Activated CD8-positive, alpha-beta memory T cell treated with anti-CD3 and anti-CD28 coated beads, Interleukin-2, amount 10 ng/mL, durations not matched to agents 7 days and 5 days (primary cell): ENCODE results near the gene RBBP8NL. TPM values are rescaled to one million over a fixed set of nuclear protein-coding genes. Genes with fewer than 3 reads are reported as not detected.
"Not testable (repeated sequence)": the region's sequence is repeated elsewhere in the genome, so short reads cannot be mapped to it uniquely, and the experiment has no call there.

Source experiments
- ATAC-seq: fragments of 150-1000 bp; cut with Tn5 transposase; one replicate; pipeline ENCODE4 v1.10.0; 2021; ENCODE audit warnings: moderate library complexity
- CTCF ChIA-PET: fragments of 350-600 bp; sonication (Branson Sonifier 250); formaldehyde crosslinking; loops from one replicate; lab custom pipeline; 2021; ENCODE audit warnings: antibody characterized with exemption; lab: Charles Lee
- DNase-seq: peaks from one replicate; pipeline ENCODE4 v3.0.0-alpha.2; 2020
- H3K27ac Mint-ChIP-seq: one replicate; pipeline ENCODE4 v1.8.0; 2021; ENCODE audit warnings: mild to moderate bottlenecking, mixed read lengths
- H3K27me3 Mint-ChIP-seq: one replicate; pipeline ENCODE4 v1.8.0; 2021; ENCODE audit warnings: mixed read lengths
- H3K36me3 Mint-ChIP-seq: one replicate; pipeline ENCODE4 v1.8.0; 2021; ENCODE audit warnings: mild to moderate bottlenecking, mixed read lengths
- H3K4me1 Mint-ChIP-seq: one replicate; pipeline ENCODE4 v1.8.0; 2021; ENCODE audit warnings: mixed read lengths
- H3K4me3 Mint-ChIP-seq: one replicate; pipeline ENCODE4 v1.8.0; 2021; ENCODE audit warnings: mild to moderate bottlenecking, moderate library complexity, mixed read lengths
- H3K9me3 Mint-ChIP-seq: one replicate; pipeline ENCODE4 v1.8.0; 2022; ENCODE audit warnings: low read depth, mixed read lengths
- total RNA-seq, 2 experiments: library from RNA; stranded (reverse); gene quantifications; one replicate each; pipeline ENCODE4 v1.2.3, GENCODE V29; 2021

The RBBP8NL gene
- total RNA-seq, 2 experiments from 2014 or later, result not detected

DNA sequence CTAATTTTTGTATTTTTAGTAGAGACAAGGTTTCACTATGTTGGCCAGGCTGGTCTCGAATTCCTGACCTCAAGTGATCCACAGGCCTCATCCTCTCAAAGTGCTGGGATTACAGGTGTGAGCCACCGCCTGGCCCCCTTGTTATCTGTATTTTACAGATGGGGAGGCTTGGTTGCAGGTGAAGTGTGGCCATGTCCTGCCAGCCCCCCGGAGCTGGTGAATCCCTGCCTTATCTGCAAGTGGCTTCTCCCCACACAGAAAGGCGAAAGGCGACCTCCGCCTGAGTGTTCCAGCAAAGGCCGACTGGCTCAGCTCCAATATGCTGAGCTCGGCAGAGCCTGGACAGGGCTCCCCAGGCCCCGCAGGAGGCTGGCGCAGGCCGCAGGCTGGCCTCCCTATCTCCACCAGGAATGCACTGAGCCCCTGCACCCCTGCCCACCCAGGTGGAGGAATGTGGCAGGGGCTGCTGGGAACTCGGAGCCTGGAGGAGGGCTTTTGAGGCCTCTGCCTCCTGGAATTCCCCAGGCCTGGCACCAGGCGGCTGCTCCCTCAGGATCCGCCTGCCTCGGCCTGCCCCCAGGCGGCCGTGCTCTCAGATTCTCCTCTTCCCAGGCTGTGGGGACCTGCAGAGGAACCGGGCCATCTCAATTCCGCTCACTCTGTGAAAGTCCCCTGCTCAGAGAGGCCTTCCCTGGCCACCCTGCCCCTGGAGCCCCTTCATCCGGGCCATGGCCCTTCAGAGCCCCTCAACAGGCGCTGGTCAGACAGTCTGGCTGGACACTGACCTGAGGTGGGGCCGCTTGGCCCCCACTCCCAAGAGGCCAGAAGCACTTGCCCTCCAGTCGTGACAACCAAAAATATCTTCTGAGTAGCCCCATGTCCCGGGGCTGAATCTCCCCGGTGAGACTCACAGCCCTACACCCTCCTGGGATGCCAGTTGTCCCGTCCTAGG, 51.0 kb downstream of the RBBP8NL start:
- no peaks in the 10 kb centered on the region for H3K9me3 Mint-ChIP-seq
- H3K27me3 Mint-ChIP-seq, result no peaks in the 10 kb centered on the region
- H3K36me3 Mint-ChIP-seq, result no peaks in the 10 kb centered on the region
- CTCF ChIA-PET, result no interaction called here
- no peaks in the 10 kb centered on the region for H3K4me1 Mint-ChIP-seq
- H3K4me3 Mint-ChIP-seq, result no peak overlapping the region
- ATAC-seq (no peak), DNase-seq (no peak)
- no peak overlapping the region for H3K27ac Mint-ChIP-seq

DNA sequence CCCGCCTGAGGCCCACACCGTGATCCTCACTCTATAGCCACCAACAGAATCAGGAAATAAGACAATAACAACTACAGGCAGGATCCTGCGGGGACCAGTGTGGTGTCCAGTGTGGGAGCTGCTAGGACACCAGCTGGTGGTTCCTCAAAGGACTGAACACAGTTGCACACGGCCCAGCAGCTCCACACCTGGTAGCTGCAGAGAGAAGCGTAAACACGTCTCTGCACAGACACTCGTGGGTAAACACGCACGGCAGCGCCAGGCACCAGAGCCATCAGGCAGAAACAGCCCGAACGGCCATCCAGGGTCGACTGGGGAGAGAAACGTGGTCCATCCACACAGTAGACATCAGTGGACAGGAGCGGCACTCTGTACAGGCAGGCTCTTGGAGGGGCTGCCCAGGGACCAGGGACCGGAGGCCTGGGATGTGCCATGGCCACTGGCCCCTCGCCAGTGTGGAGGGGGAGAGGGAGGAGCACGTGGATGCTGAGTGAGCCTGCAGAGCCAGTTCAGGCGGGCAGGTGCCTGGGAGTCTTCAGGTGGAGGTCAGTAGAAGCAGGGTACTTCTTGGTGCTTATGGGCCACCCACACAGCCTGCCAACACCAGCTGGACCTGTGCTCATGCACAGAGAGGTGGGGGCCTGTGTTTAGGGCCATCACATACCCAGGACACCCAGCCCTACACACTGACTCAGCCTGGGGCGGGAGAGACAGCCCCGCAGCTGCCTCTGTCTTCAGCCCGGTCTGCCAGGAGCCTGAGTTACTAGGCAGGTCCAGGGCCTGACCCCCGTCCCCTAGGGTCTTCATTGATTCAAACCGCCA, 52.8 kb downstream of the RBBP8NL start:
- no peak for DNase-seq
- peaks cover under 1% of the 10 kb centered on the region for H3K27me3 Mint-ChIP-seq
- peak overlapping the region; percentile 1 for H3K27ac Mint-ChIP-seq
- H3K4me1 Mint-ChIP-seq, result no peaks in the 10 kb centered on the region
- ATAC-seq, result no peak
- H3K4me3 Mint-ChIP-seq, result no peak overlapping the region
- H3K36me3 Mint-ChIP-seq, result no peaks in the 10 kb centered on the region
- CTCF ChIA-PET, result interaction anchor here (1.7 kb wide), 1 partner anchor 8 kb away, joined by 6 read pairs; no protein-coding TSS in a partner anchor
- H3K9me3 Mint-ChIP-seq, result no peaks in the 10 kb centered on the region

DNA sequence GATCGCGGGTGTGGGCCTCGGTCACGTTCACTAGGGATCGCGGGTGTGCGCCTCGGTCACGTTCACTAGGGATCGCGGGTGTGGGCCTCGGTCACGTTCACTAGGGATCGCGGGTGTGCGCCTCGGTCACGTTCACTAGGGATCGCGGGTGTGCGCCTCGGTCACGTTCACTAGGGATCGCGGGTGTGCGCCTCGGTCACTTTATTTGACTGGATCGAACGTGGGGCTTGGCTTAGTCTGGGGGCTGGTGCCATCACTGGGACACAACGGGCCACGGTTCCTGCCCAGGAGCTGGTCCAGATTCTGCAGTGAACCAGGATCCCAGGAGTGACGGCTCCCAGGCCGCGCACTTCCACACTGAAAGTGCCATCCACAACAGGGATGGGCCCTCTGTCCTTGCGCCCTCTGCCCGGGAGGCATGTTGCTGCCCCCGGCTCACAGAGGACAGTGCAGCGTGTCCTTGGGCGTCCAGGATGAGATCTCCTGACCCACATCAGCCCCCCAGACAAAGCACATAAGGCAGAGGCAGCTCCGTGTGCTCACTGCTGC, 53.6 kb downstream of the RBBP8NL start:
- H3K27me3 Mint-ChIP-seq, H3K27ac Mint-ChIP-seq, H3K4me1 Mint-ChIP-seq, H3K9me3 Mint-ChIP-seq, DNase-seq, H3K36me3 Mint-ChIP-seq, ATAC-seq, H3K4me3 Mint-ChIP-seq: not testable (repeated sequence)
- CTCF ChIA-PET, result interaction anchor here (1.7 kb wide), 1 partner anchor 9 kb away, joined by 6 read pairs; no protein-coding TSS in a partner anchor

DNA sequence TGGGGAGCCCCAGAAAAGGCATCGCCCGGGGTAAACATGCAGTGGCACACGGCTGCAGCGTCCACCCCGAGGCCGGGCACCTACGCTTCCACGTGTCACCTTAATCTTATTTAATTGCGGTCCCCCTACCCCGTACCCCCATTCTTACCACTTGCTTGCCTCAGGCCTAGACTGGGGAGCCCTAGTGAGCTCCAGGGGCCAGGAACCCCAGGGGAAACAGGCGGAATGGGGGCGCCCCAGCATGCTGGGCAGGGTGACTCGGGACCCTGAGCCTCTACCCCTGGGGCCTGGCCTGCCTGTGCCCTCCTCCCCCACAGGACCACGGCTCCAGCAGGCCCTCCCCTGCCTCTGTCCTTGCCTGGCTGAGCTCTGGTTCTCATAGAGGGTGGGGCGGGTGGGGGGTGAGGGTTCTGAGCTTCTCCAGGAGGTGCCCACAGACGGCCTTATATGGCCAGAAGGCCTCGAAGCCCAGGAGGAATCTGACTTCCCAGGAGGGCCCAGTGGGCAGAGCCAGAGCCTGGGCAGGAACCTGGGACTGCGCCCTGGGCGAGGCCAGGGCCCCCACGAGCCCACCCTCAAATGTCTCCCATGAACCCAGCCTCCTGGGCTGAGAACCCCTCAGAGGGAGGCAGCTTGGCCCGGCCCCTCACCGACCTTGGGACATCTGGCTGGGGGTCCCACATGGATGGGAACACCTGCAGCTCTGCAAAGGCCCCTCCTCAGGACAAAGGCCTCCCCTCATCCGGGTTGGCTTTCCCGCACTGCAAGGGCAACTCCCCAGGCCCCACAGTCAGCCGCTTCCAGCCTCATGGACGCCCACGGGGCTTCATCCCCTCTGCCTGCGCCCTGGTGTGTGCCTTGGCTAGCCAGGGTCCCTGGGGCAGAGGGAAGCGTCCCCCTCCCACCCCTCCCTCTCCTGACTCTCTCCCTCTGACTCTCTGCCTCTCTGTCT, 55.0 kb downstream of the RBBP8NL start:
- H3K4me3 Mint-ChIP-seq, result no peak overlapping the region
- no peaks in the 10 kb centered on the region for H3K36me3 Mint-ChIP-seq
- H3K27me3 Mint-ChIP-seq, result peaks cover 18% of the 10 kb centered on the region
- ATAC-seq (no peak), DNase-seq (no peak)
- CTCF ChIA-PET, result no interaction called here
- peaks cover 2% of the 10 kb centered on the region for H3K4me1 Mint-ChIP-seq
- H3K27ac Mint-ChIP-seq, result no peak overlapping the region
- H3K9me3 Mint-ChIP-seq, result no peaks in the 10 kb centered on the region

DNA sequence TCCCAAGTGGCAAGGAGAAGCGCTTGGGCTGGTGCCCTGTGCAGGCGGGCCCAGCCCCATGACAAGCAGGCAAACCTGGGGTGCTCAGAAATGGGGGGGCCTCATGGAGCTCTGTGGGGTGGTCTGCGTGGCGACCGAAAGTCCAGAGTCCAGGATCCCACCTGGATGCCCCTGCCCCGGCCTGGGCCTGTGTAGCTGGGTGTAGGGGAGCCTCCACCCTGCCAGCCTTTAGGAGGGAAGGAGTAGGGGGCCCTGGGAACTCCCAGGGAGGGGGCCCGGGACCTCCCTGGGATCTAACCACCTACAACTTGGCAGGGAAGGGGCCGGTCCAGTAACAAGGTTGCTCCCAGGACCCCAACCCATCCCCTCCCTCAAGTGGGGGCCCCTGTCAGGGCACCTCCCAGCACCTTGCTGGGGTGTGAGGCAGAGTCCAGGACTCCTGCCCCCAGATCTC, 55.7 kb downstream of the RBBP8NL start:
- Mint-ChIP-seq H3K27ac (no peak overlapping the region), H3K9me3 (no peaks in the 10 kb centered on the region), H3K27me3 (peaks cover 18% of the 10 kb centered on the region), H3K4me1 (peaks cover 2% of the 10 kb centered on the region), H3K36me3 (no peaks in the 10 kb centered on the region), H3K4me3 (no peak overlapping the region)
- no peak for DNase-seq
- no peak for ATAC-seq
- CTCF ChIA-PET, result no interaction called here

DNA sequence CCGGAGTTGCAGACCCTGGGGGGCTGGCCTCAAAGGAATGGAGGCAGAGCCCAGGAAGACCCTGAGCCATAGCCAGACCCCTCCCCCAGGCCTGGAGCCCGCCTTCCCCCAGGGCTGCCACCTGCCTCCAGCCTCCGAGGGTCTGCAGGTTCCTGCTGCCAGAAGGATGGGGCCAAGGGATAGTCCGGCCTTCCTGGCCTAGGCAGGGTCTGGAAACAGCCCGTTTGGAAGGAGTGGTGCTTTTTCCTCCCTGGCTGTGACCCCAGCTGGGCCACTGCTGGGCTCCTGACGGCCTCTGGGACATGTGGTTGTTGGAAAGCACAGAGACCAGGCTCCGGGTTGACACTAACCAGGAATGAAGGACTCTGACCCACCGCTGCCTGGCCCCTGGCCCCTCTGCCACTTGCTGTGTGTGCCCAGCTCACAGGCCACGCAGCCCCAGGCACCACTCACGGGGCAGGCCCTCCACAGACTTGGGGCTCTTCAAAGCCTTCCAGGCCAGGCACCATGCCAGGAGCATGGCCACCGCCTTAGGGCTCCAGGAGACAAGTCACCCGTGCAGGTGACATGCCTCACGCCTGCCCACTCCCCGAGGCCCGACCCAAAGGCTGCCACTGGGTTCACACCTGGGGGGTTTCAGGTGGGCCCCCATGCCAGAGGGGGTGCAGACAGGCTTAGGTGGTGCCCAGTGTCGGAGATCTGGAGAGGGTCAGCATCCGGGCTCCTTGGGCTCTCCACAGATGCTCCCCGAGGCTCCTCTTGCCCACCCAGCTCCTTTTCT, 56.3 kb downstream of the RBBP8NL start:
- no peak for DNase-seq
- Mint-ChIP-seq H3K4me1 (peaks cover 2% of the 10 kb centered on the region), H3K36me3 (no peaks in the 10 kb centered on the region), H3K9me3 (no peaks in the 10 kb centered on the region), H3K27me3 (peaks cover 20% of the 10 kb centered on the region), H3K27ac (no peak overlapping the region), H3K4me3 (no peak overlapping the region)
- ATAC-seq, result no peak
- CTCF ChIA-PET, result no interaction called here

DNA sequence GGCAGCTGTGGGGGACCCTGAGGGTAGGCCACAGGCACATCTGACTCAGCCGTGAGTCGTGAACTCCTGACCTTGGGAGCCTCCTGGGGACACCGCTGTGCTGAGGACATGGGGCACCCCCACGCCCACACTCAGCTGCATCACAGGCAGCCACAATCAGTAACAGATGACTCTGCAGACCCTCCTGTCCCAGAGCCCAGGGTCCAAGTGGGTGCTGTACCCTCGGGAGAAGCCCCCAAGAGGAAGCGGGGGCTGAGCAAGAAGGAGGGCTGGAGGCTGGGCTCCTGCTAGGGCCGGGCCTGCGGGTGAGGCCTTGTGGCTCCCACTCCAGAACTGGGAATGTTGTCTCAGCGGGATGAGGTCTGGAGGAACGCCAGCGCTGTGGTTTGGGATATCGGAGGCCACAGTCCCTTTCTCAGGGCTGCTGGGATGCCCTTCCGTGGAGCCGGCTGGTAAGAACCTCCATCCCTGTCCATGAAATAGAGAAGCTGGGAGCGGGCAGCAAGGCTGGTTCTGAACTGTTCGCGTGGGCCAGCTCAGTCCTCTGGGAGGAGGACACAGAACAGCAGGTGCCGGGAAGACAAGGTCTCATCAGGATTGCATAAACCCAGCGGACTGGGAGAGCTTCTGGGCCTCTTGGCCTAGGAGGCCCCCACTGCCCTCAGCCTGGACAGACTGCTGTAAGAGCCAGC, 57.1 kb downstream of the RBBP8NL start:
- Mint-ChIP-seq H3K27ac (no peak overlapping the region), H3K4me3 (no peak overlapping the region), H3K36me3 (no peaks in the 10 kb centered on the region), H3K4me1 (peaks cover 2% of the 10 kb centered on the region), H3K9me3 (no peaks in the 10 kb centered on the region), H3K27me3 (peaks cover 24% of the 10 kb centered on the region)
- CTCF ChIA-PET, result no interaction called here
- DNase-seq (no peak), ATAC-seq (no peak)

DNA sequence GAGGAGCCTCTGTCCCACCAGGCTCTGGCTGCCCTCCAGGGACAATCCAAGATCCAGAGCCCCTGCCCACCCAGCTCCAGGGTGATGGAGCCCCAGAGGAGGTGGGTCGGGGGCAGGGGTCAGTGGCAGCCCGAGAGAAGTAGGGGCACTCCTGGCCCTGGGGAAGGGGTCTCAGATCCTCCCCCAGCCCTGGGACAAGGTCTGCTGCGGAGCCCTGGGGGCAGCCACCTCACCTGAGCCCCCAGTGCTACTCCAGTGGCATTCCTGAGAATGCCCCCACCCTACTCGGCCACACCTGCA, 57.6 kb downstream of the RBBP8NL start:
- Mint-ChIP-seq H3K9me3 (no peaks in the 10 kb centered on the region), H3K27me3 (peaks cover 29% of the 10 kb centered on the region), H3K4me3 (no peak overlapping the region), H3K4me1 (peaks cover 2% of the 10 kb centered on the region), H3K36me3 (no peaks in the 10 kb centered on the region), H3K27ac (no peak overlapping the region)
- ATAC-seq, result no peak
- no peak for DNase-seq
- CTCF ChIA-PET, result no interaction called here

DNA sequence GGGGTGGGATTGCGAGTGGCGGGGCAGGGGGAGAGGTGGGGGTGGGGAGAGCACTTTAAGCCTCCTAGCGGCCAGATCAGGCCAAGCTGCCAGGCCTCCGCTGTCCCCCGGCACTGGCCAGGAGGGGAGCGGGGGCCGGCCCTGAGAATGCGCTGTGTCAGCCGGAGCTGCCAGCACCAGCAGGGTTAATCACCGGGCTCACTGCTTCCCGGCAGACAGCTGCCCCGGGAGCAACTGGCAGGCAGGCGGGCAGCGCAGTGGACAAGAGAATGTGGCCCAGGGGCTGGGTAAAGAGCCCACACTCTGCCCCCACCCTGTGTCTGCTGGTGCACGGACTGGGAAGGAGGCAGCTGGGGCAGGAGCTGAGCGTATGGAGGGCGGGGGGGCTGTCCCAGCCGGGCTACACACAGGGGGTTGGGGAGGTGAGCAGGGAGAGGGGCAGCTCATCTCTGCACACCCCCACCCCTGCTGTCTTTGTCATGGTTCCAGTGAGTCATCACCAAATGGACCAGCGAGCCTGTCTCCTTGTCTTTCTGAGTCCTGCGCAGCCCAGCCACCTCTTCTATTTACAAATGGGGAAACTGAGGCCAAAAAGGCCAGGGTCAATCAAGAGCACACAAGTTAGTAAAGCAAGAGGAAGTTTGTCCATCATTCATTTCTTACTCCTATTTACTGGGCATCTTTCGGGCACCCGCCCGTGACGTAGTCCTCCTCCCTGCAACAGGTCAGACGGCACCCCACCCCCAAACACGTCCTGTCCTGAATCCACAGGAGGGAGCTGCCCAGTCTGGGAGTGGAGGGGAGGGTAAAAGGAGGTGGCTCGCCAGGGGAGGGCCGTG, 58.1 kb downstream of the RBBP8NL start:
- H3K27ac Mint-ChIP-seq, result no peak overlapping the region
- no peak for ATAC-seq
- H3K4me1 Mint-ChIP-seq, result peaks cover 2% of the 10 kb centered on the region
- H3K4me3 Mint-ChIP-seq, result no peak overlapping the region
- H3K36me3 Mint-ChIP-seq, result no peaks in the 10 kb centered on the region
- DNase-seq, result no peak
- no peaks in the 10 kb centered on the region for H3K9me3 Mint-ChIP-seq
- CTCF ChIA-PET, result interaction anchor here (1.3 to 2.2 kb wide), 2 partner anchors 13 to 16 kb away, joined by 5 to 7 read pairs; no protein-coding TSS in a partner anchor
- peaks cover 29% of the 10 kb centered on the region for H3K27me3 Mint-ChIP-seq

DNA sequence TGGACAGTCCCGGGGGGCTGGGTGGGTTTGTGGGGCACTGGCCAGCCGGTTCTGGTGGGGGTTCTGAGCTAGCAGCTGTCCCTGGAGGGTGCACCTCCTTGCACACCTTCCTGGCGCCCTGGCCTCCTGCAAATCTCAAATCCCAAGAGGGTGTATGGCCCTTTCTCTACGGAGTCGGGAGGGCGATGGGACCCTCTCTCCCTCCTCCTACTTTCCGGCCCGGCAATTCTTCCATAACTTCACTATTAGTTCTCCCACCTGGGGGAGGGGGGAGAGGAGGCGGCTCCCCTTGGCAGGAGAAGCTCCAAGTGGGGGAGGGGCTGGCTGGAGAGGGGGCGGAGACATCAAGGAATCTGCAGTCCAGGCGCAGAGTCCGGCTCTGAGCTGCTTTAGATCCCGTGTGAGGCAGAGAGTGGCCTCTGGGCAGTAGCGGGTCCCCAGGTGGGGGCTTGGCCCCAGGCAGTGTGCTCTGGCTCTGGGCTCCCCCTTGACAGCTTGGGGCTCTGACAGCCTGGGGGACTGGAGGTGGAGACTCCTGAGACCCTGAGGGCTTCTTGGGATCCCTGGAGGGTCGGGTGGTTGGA, 58.9 kb downstream of the RBBP8NL start:
- no peaks in the 10 kb centered on the region for H3K9me3 Mint-ChIP-seq
- ATAC-seq (no peak), DNase-seq (no peak)
- CTCF ChIA-PET, result interaction anchor here (1.3 to 2.2 kb wide), 2 partner anchors 14 to 17 kb away, joined by 5 to 7 read pairs; no protein-coding TSS in a partner anchor
- peaks cover 2% of the 10 kb centered on the region for H3K4me1 Mint-ChIP-seq
- peaks cover 29% of the 10 kb centered on the region for H3K27me3 Mint-ChIP-seq
- no peak overlapping the region for H3K4me3 Mint-ChIP-seq
- H3K27ac Mint-ChIP-seq, result no peak overlapping the region
- H3K36me3 Mint-ChIP-seq, result no peaks in the 10 kb centered on the region
